GM23248 (cell line): ENCODE measurements around the gene OPHN1. TPM values are rescaled to one million over a fixed set of nuclear protein-coding genes. Genes with fewer than 3 reads are reported as not detected.

Experiments
- DNase-seq: peaks from one replicate; pipeline ENCODE4 v3.0.0-alpha.2; 2015
- H2AFZ ChIP-seq: fragments of 200-600 bp; sonication (generic); 2 replicates; pipeline ENCODE4 v1.6.1; 2016; ENCODE audit warnings: antibody characterized with exemption
- H3F3A ChIP-seq: fragments of 200-600 bp; sonication (generic); 2 replicates; pipeline ENCODE4 v1.6.1; 2016; ENCODE audit warnings: mild to moderate bottlenecking, antibody characterized with exemption, mixed run types; ENCODE audit not compliant: insufficient read depth
- H3K27ac ChIP-seq: fragments of 200-600 bp; sonication (generic); 2 replicates; pipeline ENCODE4 v1.5.1; 2016; ENCODE audit warnings: mild to moderate bottlenecking
- H3K27me3 ChIP-seq: fragments of 200-600 bp; sonication (generic); replicated peaks from 2 replicates; pipeline ENCODE4 v1.6.1; 2016; ENCODE audit warnings: mild to moderate bottlenecking; ENCODE audit not compliant: insufficient read depth
- H3K36me3 ChIP-seq: fragments of 200-600 bp; sonication (generic); 2 replicates; pipeline ENCODE4 v1.6.1; 2016; ENCODE audit warnings: low read depth, mild to moderate bottlenecking
- H3K4me1 ChIP-seq: fragments of 200-600 bp; sonication (generic); 2 replicates; pipeline ENCODE4 v1.6.1; 2016; ENCODE audit warnings: mild to moderate bottlenecking; ENCODE audit not compliant: insufficient read depth
- H3K4me2 ChIP-seq: fragments of 200-600 bp; sonication (generic); one replicate; pipeline ENCODE4 v1.6.1; 2016; ENCODE audit warnings: mild to moderate bottlenecking; ENCODE audit not compliant: unreplicated experiment
- H3K4me3 ChIP-seq: fragments of 200-600 bp; sonication (generic); 2 replicates; pipeline ENCODE4 v1.5.1; 2016; ENCODE audit warnings: mild to moderate bottlenecking
- H3K79me2 ChIP-seq: fragments of 200-600 bp; sonication (generic); 2 replicates; pipeline ENCODE4 v1.6.1; 2016; ENCODE audit warnings: mild to moderate bottlenecking; ENCODE audit not compliant: insufficient read depth
- H3K9ac ChIP-seq: fragments of 200-600 bp; sonication (generic); 2 replicates; pipeline ENCODE4 v1.6.1; 2016; ENCODE audit warnings: mild to moderate bottlenecking
- H3K9me2 ChIP-seq: fragments of 200-600 bp; sonication (generic); 2 replicates; pipeline ENCODE4 v1.6.1; 2016; ENCODE audit warnings: mixed run types, mild to moderate bottlenecking, moderate library complexity; ENCODE audit not compliant: insufficient read depth
- H3K9me3 ChIP-seq: fragments of 200-600 bp; sonication (generic); one replicate; pipeline ENCODE4 v1.6.1; 2017; ENCODE audit warnings: low read depth
- H4K20me1 ChIP-seq: fragments of 200-600 bp; sonication (generic); 2 replicates; pipeline ENCODE4 v1.6.0; 2016; ENCODE audit not compliant: insufficient read depth
- EZH2 ChIP-seq: fragments of 200-600 bp; sonication (generic); IDR thresholded peaks from 2 replicates; pipeline ENCODE4 v1.6.1; 2018; ENCODE audit warnings: antibody characterized with exemption, mild to moderate bottlenecking; ENCODE audit not compliant: insufficient read depth, poor library complexity, severe bottlenecking
- EZH2phosphoT487 ChIP-seq: fragments of 200-600 bp; sonication (generic); IDR thresholded peaks from 2 replicates; pipeline ENCODE4 v1.6.1; 2018; ENCODE audit warnings: antibody characterized with exemption, moderate library complexity, mild to moderate bottlenecking, low read depth; ENCODE audit not compliant: insufficient read depth
- WGBS, 2 experiments: methylation state at CpG; one replicate each; pipeline ENCODE4 v1.1.6; 2015 to 2017; ENCODE audit warnings: low lambda C conversion rate in 2 of 2, low coverage in 1 of 2; ENCODE audit errors: missing lambda C conversion rate in 2 of 2; 5-methylcytosine and 5-hydroxymethylcytosine counted together
- in situ Hi-C: fragments of 300-500 bp; cut with MboI; formaldehyde crosslinking; loops from 2 replicates; pipeline ENCODE4 v1.15.0; 2020
- polyA plus RNA-seq: library from polyadenylated mRNA; unstranded; fragments of >200 nt; fragmentation: Nextera tagmentation; extraction: Ambion mirVana; gene quantifications from 2 replicates; pipeline ENCODE4 v1.2.1, GENCODE V29; 2016
- total RNA-seq: library from RNA; depleted of rRNA; stranded (reverse); fragments of >200 nt; shearing (Covaris generic); gene quantifications from 2 replicates; pipeline ENCODE4 v1.2.3, GENCODE V29; 2014

OPHN1 gene
- total and polyA plus RNA-seq, 2 experiments from 2014 or later, result 4.3 to 4.5 TPM

GRCh38 chrX:68463880-68464279 is 30.6 kb upstream of the OPHN1 start:
- in situ Hi-C loops, result loop anchor here (10.0 kb wide), 1 partner anchor 269 kb away; no protein-coding TSS in a partner anchor

DNA sequence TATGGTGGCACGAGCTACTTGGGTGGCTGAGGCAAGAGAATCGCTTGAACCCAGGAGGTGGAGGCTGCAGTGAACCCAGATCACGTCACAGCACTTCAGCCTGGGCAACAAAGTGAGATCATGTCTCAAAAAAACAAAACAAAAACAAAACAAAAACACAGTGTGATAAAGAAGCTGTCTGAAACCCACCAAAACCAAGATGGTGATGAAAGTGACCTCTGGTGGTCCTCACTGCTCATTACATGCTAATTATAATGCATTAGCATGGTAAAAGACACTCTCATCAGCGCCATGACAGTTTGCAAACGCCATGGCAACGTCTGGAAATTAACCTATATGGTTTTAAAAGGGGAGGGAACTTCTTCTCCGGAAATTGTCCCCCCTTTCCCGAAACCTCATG is 29.4 kb upstream of the OPHN1 start:
- no peaks in the 10 kb centered on the region for H3K9me2 ChIP-seq

More at GRCh38 chrX:68463880-68464279, 30.6 kb upstream of the OPHN1 start:
- Histone ChIP-seq H3K4me3 (no peak overlapping the region), H3K9me2 (no peaks in the 10 kb centered on the region), H4K20me1 (no peaks in the 10 kb centered on the region), H3K4me1 (peaks cover 15% of the 10 kb centered on the region), H3K4me2 (no peak overlapping the region), H3K79me2 (no peaks in the 10 kb centered on the region), H3K36me3 (no peaks in the 10 kb centered on the region), H3F3A (peaks cover 13% of the 10 kb centered on the region), H2AFZ (no peak overlapping the region), H3K9me3 (no peaks in the 10 kb centered on the region), H3K27me3 (no peaks in the 10 kb centered on the region), H3K27ac (no peak overlapping the region), H3K9ac (no peak overlapping the region)
- TF ChIP-seq EZH2phosphoT487, result no peak
- TF ChIP-seq EZH2, result no peak
- DNase-seq, result no peak
- WGBS, 2 experiments, result 92 to 100% methylated on average over 1 of the region's 1 CpG

DNA sequence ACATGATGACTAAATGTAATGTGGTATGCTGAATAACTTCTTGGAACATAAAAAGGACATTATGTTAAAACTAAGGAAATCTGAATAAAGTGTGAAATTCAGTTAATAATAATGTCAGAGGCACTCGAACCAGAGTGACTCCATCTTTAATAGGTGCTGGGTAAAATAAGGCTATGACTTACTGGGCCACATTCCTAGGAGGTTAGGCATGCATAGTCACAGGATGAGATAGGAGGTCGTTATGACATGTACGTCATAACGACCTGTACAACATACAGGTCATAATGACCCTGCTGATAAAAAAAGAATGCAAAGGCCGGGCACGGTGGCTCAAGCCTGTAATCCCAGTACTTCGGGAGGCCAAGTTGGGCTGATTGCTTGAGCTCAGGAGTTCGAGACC is 28.9 kb upstream of the OPHN1 start:
- no peaks in the 10 kb centered on the region for H4K20me1 ChIP-seq
- H3K4me2 ChIP-seq, result peak overlapping the region; percentile 33
- H3F3A ChIP-seq, result peaks cover 13% of the 10 kb centered on the region
- no peak overlapping the region for H3K4me3 ChIP-seq
- WGBS, 2 experiments, result 27 to 28% methylated on average over 7 to 8 of the region's 8 CpGs
- no peaks in the 10 kb centered on the region for H3K27me3 ChIP-seq
- H3K79me2 ChIP-seq, result no peaks in the 10 kb centered on the region
- H3K9me2 ChIP-seq, result no peaks in the 10 kb centered on the region
- peak overlapping the region; percentile 75 for H3K27ac ChIP-seq
- peaks cover 15% of the 10 kb centered on the region for H3K4me1 ChIP-seq
- H3K9ac ChIP-seq, result 0 out of 2 replicates have a peak overlapping the region, but pooled peaks have one; percentile 18
- DNase-seq, result peak; percentile 39
- TF ChIP-seq EZH2, result no peak
- no peak for TF ChIP-seq EZH2phosphoT487
- no peaks in the 10 kb centered on the region for H3K36me3 ChIP-seq
- in situ Hi-C loops, result loop anchor here (10.0 kb wide), 1 partner anchor 267 kb away; no protein-coding TSS in a partner anchor
- H2AFZ ChIP-seq, result no peak overlapping the region; the same call in 1 of the 2 replicates
- no peaks in the 10 kb centered on the region for H3K9me3 ChIP-seq

More for the DNA sequence above, 29.4 kb upstream of the OPHN1 start:
- H2AFZ ChIP-seq, result 0 out of 2 replicates have a peak overlapping the region, but pooled peaks have one; percentile 57
- H3K36me3 ChIP-seq, result no peaks in the 10 kb centered on the region
- no peaks in the 10 kb centered on the region for H3K79me2 ChIP-seq
- no peak for TF ChIP-seq EZH2
- TF ChIP-seq EZH2phosphoT487, result no peak
- 37 to 38% methylated on average over 8 of the region's 8 CpGs for WGBS, 2 experiments
- in situ Hi-C loops, result loop anchor here (10.0 kb wide), 1 partner anchor 268 kb away; no protein-coding TSS in a partner anchor
- H3K27me3 ChIP-seq, result no peaks in the 10 kb centered on the region
- 0 out of 2 replicates have a peak overlapping the region, but pooled peaks have one; percentile 18 for H3K9ac ChIP-seq
- peaks cover 13% of the 10 kb centered on the region for H3F3A ChIP-seq
- H3K9me3 ChIP-seq, result no peaks in the 10 kb centered on the region
- peak; percentile 52 for DNase-seq
- H3K4me1 ChIP-seq, result peaks cover 15% of the 10 kb centered on the region
- peak overlapping the region; percentile 75 for H3K27ac ChIP-seq
- peak overlapping the region; percentile 12 for H3K4me2 ChIP-seq
- no peaks in the 10 kb centered on the region for H4K20me1 ChIP-seq
- H3K4me3 ChIP-seq, result no peak overlapping the region

DNA sequence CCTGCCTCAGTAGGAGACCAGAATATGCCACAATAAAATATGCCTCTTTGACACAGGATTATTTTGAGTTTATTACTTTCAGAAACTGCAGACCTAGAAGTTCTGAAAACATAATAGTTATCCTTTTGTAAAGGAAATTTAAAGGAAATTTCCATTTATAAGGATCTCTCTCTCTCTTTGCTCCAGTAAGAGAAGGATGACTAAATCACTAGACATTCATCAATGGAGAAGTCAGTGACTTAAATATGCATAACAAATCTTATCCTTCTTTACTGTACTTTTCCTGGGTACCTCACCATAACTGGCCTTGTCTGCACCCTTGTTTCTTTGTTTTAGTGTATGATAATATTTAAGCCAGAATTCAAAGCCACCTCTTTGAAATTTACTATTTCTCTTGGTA is 28.3 kb upstream of the OPHN1 start:
- Histone ChIP-seq H3K9me2 (no peaks in the 10 kb centered on the region), H3K4me1 (peaks cover 15% of the 10 kb centered on the region), H3K4me3 (no peak overlapping the region), H3K27me3 (no peaks in the 10 kb centered on the region), H3F3A (peaks cover 13% of the 10 kb centered on the region), H3K9ac (no peak overlapping the region), H3K9me3 (no peaks in the 10 kb centered on the region), H2AFZ (peak overlapping the region; percentile 58), H3K27ac (peak overlapping the region; percentile 75), H3K79me2 (no peaks in the 10 kb centered on the region), H4K20me1 (no peaks in the 10 kb centered on the region), H3K4me2 (peak overlapping the region; percentile 33), H3K36me3 (no peaks in the 10 kb centered on the region)
- DNase-seq, result peak; percentile 34
- TF ChIP-seq EZH2 (no peak), EZH2phosphoT487 (no peak)
- in situ Hi-C loops, result loop anchor here (10.0 kb wide), 1 partner anchor 267 kb away; no protein-coding TSS in a partner anchor

DNA sequence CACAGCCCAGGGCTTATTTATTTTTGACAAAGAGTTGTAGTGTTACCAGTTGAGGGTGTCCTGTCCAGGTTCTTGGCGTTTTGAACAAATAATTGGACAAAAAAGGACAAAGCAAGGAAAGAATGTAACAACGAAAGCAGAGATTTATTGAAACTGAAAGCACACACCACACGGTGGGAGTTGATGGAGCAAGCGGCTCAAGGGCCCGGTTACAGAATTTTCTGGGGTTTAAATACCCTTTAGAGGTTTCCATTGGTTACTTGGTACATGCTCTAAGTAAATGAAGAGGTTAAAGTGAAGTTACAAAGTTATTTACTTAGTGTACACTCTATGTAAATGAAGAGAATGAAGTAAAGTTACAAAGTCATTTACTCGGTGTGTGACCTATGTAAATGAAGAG is 27.8 kb upstream of the OPHN1 start:
- Histone ChIP-seq H3K27ac (no peak overlapping the region), H3K27me3 (no peaks in the 10 kb centered on the region), H4K20me1 (no peaks in the 10 kb centered on the region), H3K4me3 (no peak overlapping the region), H3K9me2 (no peaks in the 10 kb centered on the region), H3K4me1 (peaks cover 15% of the 10 kb centered on the region), H3K9me3 (no peaks in the 10 kb centered on the region), H3K9ac (no peak overlapping the region), H2AFZ (peak overlapping the region; percentile 58), H3K79me2 (no peaks in the 10 kb centered on the region), H3K36me3 (no peaks in the 10 kb centered on the region), H3K4me2 (no peak overlapping the region), H3F3A (peaks cover 13% of the 10 kb centered on the region)
- DNase-seq, result no peak
- in situ Hi-C loops, result loop anchor here (10.0 kb wide), 1 partner anchor 266 kb away; no protein-coding TSS in a partner anchor
- 44 to 49% methylated on average over 6 of the region's 6 CpGs for WGBS, 2 experiments
- no peak for TF ChIP-seq EZH2phosphoT487
- no peak for TF ChIP-seq EZH2
